Hematopoietic multipotent progenitor cell (in vitro differentiated cells): Measurements from ENCODE around the gene TERC. TPM values are rescaled to one million over a fixed set of nuclear protein-coding genes. Genes with fewer than 3 reads are reported as not detected.

Source experiments
- small RNA-seq: library from RNA; depleted of rRNA; stranded (forward); fragments of <200 nt; gene quantifications from one replicate; pipeline ENCODE3, GENCODE V24; 2012
- total RNA-seq: library from RNA; depleted of rRNA; stranded (reverse); fragments of >200 nt; gene quantifications from one replicate; pipeline ENCODE4 v1.2.3, GENCODE V29; 2012

Gene TERC
- total RNA-seq, 1 donor = 149 TPM

Small RNA genes within 50 kb of the gene (small RNA-seq; reads per million reads assigned to genes)
- gene RNU6-637P = not detected

Other genes with a start within 250 kb of the TERC start
- gene MECOM, start 101.3 kb downstream of the TERC start, total RNA-seq = 27.7 TPM
- gene ACTRT3, start 4.5 kb upstream of the TERC start, total RNA-seq = 2.4 TPM
- gene MYNN, start 8.3 kb upstream of the TERC start, total RNA-seq = 13.5 TPM
- under 0.01 TPM for gene LRRIQ4, start 47.8 kb upstream of the TERC start, total RNA-seq
- 6.7 TPM for gene LRRC34, start 47.8 kb upstream of the TERC start, total RNA-seq
- gene LRRC31, start 104.9 kb upstream of the TERC start, total RNA-seq = not detected
- not detected for gene SAMD7, start 146.5 kb upstream of the TERC start, total RNA-seq
- 11.3 TPM for gene SEC62, start 201.7 kb upstream of the TERC start, total RNA-seq